Fibroblast of pulmonary artery (primary cell): ENCODE measurements around the gene SPRR3.
"Not testable (repeated sequence)": the region's sequence is repeated elsewhere in the genome, so short reads cannot be mapped to it uniquely, and the experiment has no call there.

Experiments
- DNase-seq: peaks from one replicate; pipeline ENCODE4 v3.0.0-alpha.2; 2010; ENCODE audit warnings: low read depth
- H3K4me3 ChIP-seq: replicated peaks from 2 replicates; pipeline ENCODE4 v1.5.1; 2011; ENCODE audit warnings: low read depth, mild to moderate bottlenecking, control low read depth, low read length, moderate library complexity
- TF ChIP-seq, protein P1 (sequence below): IDR thresholded peaks from 2 replicates; pipeline ENCODE4 v1.5.1; 2011; ENCODE audit warnings: mild to moderate bottlenecking, control low read depth, low read length, inconsistent platforms; ENCODE audit errors: missing control alignments

SPRR3 gene

DNA sequence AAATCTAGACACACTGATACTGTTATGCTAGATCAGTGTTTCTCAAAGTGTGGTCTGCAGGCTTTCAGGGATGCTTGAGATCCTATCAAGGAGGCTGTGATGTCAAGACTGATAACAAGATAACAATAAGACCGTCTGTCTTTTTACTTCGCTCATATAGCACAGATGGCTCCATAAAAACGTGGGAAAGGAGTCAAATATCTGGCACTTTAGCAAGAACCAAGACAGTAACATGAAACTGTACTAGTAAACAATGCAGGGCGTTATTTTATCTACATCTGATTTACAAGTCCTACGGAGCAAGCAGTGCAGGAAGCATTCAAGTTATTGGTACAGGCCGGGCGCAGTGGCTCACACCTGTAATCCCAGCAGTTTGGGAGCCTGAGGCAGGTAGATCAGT, 3.6 kb upstream of the SPRR3 start:
- no peak overlapping the region for H3K4me3 ChIP-seq
- no peak for DNase-seq
- TF ChIP-seq, protein P1, sequence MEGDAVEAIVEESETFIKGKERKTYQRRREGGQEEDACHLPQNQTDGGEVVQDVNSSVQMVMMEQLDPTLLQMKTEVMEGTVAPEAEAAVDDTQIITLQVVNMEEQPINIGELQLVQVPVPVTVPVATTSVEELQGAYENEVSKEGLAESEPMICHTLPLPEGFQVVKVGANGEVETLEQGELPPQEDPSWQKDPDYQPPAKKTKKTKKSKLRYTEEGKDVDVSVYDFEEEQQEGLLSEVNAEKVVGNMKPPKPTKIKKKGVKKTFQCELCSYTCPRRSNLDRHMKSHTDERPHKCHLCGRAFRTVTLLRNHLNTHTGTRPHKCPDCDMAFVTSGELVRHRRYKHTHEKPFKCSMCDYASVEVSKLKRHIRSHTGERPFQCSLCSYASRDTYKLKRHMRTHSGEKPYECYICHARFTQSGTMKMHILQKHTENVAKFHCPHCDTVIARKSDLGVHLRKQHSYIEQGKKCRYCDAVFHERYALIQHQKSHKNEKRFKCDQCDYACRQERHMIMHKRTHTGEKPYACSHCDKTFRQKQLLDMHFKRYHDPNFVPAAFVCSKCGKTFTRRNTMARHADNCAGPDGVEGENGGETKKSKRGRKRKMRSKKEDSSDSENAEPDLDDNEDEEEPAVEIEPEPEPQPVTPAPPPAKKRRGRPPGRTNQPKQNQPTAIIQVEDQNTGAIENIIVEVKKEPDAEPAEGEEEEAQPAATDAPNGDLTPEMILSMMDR, result no peak

DNA sequence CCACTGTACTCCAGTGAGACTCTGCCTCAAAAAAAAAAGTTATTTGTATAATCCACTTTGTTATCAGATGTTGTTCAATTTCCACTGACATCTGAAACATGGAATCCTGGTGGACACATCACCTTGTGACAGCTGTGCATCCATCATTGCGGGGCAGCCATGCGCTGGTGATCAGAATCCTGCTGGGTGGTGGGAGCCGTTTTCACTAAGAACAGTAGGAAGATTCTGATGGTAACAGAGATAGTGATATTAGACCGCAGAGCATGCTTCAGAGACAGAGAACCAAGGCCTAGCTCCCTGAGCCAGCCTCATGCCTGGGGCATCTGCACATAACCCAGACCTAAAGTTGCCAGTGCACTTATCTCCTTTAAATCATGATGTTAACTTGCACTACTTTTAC, 3.1 kb upstream of the SPRR3 start:
- TF ChIP-seq, protein P1, result no peak
- no peak for DNase-seq

DNA sequence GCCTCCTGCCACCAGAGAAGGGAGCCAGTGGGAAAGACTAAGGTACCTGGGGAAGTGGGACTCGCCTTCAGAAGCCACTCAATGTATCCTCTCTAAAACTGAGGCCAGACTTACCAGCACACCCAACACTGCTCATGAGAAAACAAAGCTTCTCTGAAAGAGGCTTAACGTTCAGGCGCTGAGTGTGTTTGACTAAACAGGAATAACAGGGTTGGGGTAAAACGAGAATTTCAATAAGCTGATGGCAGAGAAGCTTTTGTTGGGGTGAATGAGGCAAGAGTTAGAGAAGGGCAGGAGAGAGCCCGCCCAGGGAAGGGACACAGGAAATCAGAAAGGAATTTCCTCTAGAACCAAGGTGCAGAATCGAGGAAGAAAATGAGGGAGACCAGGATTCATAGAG, 1.7 kb upstream of the SPRR3 start:
- TF ChIP-seq, protein P1, result no peak
- H3K4me3 ChIP-seq, result no peak overlapping the region
- no peak for DNase-seq

More for the DNA sequence above, 3.1 kb upstream of the SPRR3 start:
- H3K4me3 ChIP-seq, result no peak overlapping the region

DNA sequence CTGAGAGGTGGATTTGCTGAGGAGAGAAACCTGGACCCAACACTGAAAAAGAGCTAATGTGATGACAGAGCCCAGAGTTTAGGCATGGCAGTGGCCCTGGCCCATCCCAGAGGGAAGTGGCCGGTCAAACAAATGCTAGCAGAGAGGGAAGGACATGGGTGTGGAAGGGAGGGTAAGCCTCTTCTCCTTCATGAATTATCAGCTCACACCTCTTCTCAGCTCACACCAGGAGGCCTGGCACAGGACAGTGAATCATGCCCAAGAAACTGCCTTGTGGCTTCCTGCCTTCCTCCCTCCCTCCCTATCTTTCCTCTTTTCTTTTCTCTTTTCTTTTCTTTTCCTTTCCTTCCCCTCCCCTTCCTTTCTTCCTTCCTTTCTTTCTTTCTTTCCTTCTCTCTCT, 1.3 kb upstream of the SPRR3 start:
- TF ChIP-seq, protein P1, result no peak
- no peak for DNase-seq
- no peak overlapping the region for H3K4me3 ChIP-seq

DNA sequence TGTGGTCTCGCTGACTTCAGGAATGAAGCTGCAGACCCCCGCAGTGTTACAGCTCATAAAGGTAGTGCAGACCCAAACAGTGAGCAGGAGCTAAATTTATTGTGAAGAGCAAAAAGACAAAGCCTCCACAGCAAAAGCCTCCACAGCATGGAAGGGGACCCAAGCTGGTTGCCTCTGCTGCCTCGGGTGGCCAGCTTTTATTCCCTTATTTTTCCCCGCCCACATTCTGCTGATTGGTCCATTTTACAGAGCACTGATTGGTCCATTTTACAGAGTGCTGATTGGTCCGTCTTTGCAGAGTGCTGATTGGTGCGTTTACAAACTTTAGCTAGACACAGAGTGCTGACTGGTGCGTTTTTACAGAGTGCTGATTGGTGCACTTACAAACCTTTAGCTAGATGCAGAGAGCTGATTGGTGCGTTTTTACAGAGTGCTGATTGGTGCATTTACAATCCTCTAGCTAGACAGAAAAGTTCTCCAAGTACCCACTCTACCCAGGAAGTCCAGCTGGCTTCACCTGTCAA, 9.7 kb downstream of the SPRR3 start:
- DNase-seq, H3K4me3 ChIP-seq: not testable (repeated sequence)

DNA sequence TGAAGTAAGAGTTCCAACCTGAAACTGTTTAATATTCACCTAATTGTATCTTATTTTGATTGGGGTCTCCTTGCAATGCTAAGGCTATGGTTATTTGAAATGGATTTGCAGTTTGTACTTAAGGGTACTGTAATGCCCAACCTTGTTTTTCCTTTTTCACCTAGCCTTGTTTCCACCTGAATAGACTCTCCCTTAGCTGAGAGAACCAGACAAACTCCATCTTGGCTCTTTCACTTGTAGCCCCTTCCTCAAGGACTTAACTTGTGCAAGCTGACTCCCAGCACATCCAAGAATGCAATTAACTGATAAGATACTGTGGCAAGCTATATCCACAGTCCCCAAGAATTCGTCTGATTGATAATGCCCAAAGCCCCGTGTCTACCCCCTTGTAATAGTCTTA, 20.3 kb downstream of the SPRR3 start:
- not testable (repeated sequence) for H3K4me3 ChIP-seq, DNase-seq

DNA sequence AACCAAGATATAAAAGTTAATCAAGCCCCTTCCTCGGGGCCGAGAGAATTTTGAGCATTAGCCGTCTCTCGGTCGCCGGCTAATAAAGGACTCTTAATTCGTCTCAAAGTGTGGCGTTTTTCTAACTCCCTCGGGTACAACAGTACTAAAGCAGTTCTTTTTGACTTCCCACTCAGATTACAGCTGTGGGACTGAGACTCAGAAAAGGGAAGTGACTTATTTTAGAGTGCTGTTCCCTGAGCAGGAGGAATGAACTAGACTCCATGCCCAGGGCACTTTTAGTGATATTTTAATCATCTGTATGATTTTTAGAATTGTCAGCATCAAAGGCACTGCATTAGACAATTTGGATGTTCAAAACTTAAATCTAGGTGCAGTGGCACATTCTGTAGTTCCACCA, 20.8 kb downstream of the SPRR3 start:
- H3K4me3 ChIP-seq, DNase-seq: not testable (repeated sequence)

DNA sequence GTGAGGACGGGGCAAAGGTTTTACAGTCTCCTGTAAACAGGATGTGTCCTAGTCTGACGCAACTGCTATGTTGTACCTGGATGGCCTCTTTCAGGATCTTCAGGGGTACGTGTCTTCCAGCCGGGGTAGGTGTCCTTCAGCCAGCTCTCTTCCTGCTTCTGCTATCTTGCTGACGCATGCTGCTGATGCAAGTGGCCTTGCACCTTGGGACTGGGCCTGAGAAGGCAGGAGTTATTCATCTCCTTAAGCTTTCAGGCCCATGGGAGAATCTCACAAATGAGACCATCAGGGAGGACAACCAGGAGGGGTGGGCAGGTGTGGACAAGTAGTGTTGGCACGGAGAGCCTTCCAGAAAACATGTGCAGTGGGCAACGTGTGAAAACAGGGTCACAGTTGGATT, 21.6 kb downstream of the SPRR3 start:
- TF ChIP-seq, protein P1, result no peak
- DNase-seq, result no peak

DNA sequence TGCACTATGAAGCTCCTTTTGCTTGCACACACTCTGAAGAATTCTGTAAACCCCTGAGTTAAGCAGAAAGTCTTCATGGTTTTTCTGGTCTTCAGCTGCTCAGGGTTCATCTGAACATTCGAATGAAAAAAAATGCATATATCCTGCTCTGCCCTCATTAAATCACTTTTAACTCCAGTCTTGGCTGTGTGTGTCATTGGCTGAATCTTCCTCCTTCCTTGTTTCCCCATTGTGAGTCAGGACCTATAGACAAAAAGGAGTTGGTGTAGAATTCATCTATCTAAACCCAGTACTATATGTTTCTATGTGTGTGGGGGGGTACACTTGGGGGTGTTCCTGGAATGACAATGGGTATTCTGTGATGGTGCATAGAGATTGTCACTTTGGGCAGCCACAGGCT, 22.9 kb downstream of the SPRR3 start:
- no peak for DNase-seq
- no peak overlapping the region for H3K4me3 ChIP-seq
- TF ChIP-seq, protein P1, result no peak

More for the DNA sequence above, 21.6 kb downstream of the SPRR3 start:
- no peak overlapping the region for H3K4me3 ChIP-seq
